OCI-LY7 (cell line): ENCODE measurements around the gene PELI2.

Source experiments
- CTCF ChIP-seq: fragments of 200-600 bp; sonication (generic); conservative IDR thresholded peaks from 2 replicates; pipeline ENCODE4 v1.5.1; 2014; ENCODE audit warnings: mild to moderate bottlenecking, antibody characterized with exemption, low read length, moderate library complexity, mixed read lengths
- EZH2phosphoT487 ChIP-seq: fragments of 200-600 bp; sonication (generic); IDR thresholded peaks from 2 replicates; pipeline ENCODE4 v1.6.1; 2018; ENCODE audit warnings: low read depth, borderline replicate concordance, mild to moderate bottlenecking, mixed run types, antibody characterized with exemption, low read length, moderate library complexity, mixed read lengths

GRCh38 chr14:56138928-56139327 lies 20.7 kb downstream of the PELI2 start:
- no peak for TF ChIP-seq CTCF
- TF ChIP-seq EZH2phosphoT487, result no peak
